Activated CD8-positive, alpha-beta memory T cell treated with anti-CD3 and anti-CD28 coated beads, Interleukin-2, amount 50 U/mL, for 1 hour (primary cell): ENCODE data around the gene FARS2.

ENCODE experiments used
- DNase-seq: peaks from one replicate; pipeline ENCODE4 v3.0.0-alpha.2; 2020; ENCODE audit errors: extremely low read depth

FARS2 gene

DNA sequence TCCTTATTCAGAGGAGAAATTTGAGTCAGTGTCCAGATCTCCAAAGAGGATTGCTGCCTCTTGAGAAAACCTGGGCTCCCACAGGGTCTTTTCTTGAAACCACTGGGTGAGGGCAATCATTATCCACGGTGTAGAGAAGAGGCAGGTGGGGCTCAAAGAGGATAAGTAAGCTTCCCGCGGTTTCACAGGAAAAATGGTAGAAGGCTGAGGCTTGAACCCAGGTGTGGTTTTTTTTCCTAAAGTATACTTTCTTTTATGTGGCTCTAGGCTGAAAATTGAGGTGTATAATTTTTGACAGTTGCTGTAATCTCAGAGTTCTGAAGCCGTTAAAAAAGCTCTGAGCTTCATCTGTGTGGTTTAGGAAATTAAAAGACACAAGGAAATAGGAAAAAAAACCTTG lies 164.5 kb downstream of the FARS2 start:
- DNase-seq: no peak

DNA sequence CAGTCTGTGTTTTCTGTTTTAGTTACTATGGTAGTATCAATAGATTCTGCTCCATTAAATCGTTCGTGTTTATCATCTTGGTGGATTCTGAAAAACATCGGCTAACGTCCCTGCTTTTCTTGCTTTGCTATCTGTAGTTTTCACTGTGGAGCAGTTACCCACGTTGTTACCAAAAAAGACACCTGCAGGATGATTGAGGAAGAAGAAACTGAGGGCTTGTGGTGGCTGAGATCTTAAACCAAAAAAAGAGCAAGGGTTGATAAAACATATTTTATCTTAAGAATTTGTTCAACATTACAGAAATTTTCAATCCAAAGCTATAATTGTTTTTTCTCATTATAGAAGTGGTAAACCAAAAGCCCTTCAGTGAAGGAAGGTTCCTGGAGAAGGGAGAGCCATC lies 166.3 kb downstream of the FARS2 start:
- DNase-seq: no peak

DNA sequence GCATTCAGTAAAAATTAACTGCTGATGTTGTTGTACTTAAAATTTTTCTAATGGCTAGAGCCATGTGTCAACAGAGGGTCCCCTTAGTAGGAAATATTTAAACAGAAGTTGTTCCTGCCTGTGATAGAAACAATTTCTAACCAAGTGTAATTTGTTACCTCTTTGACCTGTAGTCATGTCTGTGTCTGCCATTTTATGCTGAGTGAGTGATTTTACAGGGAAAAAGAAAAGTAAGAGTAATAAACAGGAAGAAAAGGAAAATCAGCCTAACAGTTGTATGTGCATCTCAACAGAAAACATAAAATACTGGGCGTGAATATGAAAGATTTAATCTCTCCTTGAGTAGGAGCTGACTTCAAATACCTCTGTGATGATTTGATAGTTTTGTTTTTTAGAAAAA lies 172.0 kb downstream of the FARS2 start:
- no peak for DNase-seq

DNA sequence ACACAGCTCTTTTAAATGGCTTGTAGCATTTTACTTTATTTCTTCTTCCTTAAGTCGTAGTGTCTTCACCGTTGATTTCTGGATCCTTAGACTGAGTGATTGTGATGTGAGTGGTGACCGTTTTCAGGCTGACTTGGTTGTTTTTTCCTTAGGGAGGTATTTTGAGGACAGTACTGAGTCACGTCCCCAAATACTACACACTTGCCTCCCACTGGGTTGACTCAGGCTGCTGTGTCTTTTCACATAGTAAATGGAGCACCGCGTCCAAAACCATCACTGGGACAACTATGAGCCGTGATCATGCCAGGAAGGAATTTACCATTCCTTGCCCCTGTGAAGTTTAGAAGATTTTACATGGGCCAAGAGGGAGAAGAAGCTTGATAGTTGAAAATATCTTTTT lies 174.1 kb downstream of the FARS2 start:
- DNase-seq: no peak

DNA sequence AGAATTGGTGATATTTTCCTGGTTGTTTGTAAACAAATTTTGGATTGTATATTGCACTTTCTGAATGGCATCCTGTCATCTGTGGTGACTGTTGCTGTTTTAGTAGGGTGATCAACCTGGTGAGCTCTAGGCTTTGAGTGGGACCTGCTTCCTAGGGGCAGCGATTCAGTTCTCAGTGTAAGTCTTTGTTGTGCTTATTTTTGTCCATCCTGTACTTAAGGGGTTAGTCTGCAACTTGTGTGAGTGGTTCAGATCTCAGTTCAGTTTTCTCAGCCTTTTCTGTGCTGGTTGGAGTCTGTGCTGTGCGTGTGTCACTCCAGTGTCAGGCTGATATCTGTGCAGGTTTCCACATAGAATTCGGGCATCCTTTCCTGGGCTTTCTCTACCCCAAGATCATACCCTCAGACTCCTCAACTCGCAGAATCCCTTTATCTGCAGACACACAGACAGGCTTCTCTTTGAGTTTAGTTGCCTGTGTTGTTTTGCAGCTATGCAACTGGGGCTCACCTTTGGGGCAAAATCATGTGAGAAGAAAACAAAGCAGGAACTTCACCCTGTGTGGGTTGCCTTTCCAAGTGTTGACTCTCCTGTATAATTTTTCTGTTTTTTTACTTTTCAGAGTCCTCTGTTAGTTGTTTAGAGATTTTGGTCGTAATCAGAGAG lies 177.7 kb downstream of the FARS2 start:
- DNase-seq: no peak

DNA sequence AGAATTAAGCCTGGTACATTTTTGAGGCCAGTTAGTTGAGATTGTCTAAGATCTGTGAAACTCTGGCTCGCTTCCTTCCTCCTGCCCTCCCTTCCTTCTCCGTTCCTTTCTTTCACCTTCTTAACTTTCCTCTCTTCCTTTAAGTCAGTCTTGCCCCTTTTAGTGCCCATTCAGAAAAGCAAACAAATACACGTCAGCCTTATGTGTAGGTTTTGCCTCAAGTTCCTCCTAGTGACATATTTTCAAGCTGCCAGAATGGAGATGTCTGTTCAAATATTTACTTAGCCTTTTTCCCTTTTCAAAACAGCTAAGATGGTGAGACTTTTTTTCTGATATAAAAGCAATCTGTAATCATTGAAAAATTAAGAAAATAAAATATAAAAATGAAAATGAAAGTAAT lies 178.4 kb downstream of the FARS2 start:
- no peak for DNase-seq

DNA sequence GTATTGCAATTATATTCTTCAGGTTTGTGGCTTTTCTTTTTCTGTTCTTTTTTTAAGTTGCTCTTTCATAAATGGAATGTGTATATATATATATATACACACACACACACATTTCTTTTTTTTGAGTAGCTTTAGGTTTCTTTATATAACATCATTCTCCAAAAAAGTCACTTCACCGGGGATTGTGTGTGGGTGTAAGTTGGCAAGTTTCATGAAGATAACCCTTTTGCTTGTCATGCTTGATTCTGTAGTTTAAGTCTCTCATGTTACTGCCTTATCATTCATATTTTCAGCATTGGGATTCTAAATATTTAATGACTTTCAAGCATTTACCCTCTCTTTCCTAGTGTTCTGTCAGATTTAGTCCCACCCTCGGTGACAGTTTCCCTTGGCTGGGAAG lies 181.0 kb downstream of the FARS2 start:
- no peak for DNase-seq

DNA sequence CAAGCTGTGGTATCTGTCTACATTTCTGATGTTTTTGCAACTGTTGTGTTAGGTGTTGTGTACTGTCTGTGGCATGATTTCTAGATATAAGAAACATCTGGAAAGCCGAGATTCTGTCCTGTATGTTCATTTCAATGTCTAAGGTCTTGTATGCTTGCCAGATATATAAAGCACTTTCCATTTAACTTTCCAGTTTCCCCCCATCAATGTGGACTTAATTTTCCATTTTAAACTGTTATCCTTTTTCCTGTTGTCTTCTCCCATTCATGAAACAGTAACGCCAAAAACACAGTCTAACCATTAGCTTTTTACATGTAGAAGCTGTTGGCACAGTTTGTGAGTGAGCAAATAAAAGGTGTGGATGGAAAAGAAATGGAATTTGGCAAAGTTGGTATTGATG lies 181.6 kb downstream of the FARS2 start:
- no peak for DNase-seq

DNA sequence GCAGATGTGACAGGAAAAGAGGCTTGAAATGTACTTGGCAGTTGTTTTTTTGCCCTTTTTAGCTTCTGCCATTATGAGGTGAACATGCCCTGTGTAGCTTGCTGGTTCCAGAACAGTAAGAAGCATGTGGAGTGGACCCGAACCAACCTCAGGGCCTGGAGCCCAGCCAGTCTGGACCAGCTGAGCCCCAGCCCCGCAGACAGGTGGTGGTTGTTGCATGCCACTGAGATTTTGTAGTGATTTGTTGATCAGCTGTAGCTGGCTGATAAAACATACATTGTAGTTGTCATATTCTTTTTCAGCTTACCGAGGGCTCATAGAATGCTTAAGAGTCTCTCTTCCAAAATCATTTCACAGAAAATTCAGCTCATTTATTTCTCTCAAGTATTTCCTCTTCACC lies 182.2 kb downstream of the FARS2 start:
- no peak for DNase-seq

DNA sequence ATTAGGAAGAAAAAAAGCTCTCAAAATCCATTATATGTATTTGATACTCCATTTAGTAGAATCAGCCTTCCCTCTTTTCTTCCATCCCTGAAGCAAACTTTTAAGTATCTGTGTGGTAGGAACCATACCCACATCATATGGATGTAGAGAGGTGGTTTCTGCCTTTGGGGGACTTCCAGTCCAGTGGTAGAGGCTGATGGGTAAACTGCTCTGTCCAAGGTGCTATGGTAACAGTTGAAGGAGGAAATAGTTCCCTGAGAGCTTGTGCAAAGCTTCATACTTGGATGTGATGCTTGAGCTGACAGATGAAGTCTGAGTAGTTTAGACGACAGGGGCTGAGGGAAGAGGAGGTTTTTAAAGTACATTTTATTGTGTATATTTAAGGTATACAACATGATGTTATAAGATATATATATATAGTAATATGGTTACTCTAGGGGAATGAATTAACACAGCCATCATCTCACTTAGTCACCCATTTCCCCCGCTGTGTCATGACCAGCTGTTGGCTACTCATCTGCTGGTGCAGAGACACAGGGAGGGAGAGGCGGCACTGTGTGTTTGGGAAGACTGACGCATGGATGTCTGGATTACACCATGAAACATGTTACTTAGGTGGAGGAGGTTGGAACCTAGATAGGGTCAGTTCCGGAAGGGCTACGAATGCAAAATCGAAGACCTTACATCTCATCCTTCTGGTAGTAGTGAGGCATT lies 185.2 kb downstream of the FARS2 start:
- no peak for DNase-seq

DNA sequence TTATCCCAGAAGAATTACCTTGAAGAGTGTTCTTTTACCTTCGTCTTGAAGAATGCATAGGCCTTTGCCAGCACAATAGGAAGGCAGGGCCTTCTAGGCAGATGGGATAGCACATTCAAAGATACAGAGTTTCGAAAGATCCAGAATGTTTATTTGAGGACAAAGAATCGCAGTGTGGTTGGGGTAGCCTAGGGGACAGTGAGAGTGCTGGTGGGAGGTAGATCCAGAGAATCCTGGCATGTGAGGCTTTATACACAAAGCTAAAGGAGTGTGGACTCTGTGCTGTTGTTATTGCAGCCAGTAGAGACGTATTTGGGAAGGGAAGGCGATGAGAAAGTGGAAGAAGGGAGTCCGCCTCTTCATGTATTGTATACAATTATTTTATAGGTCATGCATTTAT lies 186.6 kb downstream of the FARS2 start:
- no peak for DNase-seq

DNA sequence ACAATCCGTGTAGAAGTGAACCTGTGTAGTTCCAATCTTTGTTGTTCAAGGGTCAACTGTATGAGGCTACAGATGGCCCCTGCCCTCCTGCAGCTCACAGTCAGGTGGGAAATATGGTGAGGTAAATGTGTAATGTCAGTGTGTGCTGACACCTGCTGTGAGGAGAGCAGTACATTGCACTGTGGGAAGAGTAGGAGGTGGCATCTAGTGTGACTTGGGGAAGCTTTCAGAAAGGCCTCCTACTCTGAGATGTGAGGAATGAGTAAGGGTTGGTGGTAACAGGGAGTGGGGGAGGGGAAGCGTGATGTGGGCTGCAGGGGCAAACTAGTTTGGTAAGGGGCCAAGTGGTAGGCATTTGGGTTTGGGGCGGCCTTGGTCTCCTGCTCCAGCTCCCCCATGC lies 188.8 kb downstream of the FARS2 start:
- DNase-seq: no peak

DNA sequence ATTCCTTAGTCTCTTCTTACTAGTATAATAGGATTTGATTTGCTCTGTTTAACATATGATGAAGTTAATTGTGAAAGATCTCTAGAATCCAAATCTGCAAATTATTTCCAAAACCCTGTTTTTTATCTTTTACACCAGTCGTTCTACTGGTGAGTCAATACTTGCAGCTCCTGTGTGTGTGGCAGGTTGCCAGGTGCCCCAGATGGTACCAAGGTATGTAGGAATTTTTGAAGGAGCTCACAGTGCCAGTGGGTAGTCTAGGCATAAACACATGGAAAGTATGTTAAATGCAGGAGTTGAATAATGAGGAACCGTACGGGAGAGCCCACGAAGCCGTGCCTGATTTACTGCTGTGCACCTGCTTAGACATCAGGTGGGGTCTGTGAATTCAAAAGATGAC lies 192.2 kb downstream of the FARS2 start:
- DNase-seq: no peak

DNA sequence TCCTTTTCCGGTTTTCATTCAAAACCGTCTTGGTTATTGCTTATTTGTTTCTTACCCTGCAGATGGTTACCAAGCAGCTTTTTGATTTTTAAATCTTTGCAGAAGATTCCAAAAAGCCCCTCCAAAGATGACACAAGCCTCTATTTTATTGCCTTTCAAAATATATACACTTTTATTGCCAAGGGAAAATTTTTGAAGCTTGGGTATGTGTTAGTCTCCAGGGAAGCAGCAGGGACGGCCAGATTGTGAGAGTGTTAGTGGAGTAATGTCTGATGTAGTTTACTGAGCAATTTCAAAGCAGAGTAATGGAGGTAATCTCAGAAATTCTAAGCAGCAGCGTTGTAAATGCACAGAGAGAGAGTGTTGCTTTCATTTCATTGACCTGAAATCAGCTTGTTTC lies 193.8 kb downstream of the FARS2 start:
- DNase-seq: no peak

DNA sequence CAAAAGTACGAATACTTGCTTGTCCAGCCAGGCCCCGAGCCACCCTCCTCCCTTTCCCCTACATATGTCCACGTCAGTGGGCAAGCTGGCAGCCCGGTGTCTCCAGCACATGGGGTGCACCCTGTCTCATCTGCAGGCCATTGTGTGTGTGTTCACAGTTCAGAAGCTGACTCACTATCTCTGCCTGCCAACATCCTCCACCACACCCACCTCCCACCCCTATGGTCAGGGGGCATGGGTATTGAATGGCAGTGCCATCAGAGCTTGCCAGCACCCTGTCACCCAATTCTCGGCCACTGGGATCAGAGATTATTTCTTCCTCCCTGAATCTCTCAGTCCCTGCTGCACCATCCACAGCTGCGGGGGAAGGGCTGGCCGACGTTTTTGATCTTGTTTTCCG lies 195.7 kb downstream of the FARS2 start:
- no peak for DNase-seq

DNA sequence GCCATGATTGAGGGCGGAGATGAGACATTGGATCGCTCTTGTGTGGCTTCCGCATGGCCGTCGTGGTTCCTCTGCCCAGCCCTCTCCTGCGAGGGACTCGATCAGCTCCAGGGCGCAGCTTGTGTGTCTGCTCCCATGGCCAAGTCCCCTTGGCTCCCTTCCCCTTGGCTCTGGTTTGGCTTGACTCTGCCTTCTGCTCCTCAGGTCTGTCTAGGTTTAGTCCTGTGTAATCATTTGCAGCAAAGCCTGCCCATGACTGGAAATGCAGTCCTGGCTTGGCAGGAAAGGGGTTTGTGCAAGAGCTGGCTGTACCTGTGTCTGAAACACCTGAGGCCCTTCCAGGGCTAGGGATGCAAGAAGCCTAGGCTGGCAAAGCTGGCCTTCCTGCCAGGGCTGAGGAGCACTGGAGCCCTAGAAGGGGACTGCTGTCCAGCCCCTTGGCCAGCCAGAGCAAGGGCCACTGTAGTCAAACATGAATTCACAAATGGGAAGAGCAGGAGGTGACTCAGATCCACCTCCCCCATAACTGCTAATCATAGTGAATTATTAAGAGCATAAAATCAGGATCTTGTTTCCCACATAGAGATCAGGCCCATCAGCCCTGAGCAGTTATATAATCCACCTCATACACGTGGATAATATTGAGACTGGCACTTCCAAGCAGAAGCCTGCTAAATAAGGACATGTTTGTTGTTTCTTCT lies 196.8 kb downstream of the FARS2 start:
- no peak for DNase-seq

DNA sequence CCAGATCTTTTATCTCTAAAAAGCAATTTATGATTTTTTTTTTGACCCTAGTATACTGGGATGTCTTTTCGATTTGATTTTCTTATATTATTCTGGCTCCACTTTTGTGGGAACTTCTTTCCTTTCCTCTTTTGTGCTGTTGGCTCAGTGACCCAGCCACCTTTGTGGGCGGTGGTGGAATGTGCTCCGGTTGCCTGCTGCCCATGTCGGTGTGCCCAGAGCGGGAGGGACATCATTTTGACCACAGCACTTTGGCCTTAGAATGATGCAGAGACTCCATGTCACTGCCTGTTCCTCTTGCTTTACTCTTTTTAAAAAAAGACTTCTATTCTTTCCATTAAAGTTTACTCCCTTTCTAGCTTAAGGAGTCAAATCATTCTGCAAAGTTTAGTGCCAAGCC lies 198.0 kb downstream of the FARS2 start:
- DNase-seq: no peak

DNA sequence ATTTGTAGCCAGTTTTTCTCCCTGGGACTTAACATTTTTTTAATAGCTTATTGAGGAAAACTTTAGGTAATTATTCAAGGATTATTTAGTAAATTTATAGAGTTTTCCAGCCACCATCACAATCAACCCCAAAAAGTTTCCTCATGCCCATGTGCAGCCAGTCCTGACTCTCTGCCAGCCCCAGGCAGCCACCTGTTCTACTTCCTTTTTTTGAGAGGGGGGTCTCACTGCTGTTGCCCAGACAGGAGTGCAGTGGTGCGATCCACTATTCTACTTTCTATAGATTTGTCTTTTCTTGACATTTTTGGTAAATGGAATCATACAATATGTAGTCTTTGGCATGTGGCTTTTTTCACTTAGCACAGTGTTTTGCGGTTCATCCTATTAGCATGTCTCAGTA lies 200.1 kb downstream of the FARS2 start:
- no peak for DNase-seq

DNA sequence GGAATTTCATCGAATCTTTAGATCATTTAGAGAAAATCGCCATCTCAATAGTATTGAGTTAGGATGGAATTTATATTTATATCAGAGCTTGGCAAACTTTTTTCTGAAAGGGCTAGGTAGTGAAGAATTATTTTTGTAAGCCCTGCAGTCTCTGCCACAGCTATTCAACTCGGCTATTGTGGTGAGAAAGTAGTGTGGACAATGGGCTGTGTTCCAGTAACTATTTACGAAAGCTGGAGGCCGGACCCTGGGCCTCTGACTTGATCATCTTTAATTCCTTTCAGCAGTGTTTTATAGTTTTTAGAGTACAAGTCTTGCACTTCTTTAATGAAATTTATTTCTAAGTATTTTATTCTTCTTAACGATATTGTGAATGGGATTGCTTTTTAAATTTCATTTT lies 201.5 kb downstream of the FARS2 start:
- no peak for DNase-seq

DNA sequence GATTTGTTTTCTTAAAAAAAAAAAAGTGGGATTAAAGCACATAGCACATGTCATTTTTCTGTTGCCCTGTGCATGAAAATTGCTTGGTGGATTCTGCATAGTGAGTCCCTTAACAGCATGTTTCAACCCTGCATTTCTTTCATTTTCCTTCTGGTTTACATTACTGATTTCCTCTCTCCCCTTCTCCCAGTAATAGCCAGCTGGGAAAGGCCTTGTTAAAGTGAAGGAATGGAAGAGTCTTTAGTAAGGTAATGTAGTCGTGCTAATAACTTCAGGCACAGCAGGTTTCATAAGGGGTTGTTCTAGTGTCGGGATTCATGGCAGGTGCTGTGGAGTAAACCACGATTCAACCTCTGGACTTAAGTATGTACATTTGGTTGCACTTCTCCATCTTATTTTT lies 202.4 kb downstream of the FARS2 start:
- DNase-seq: no peak

DNA sequence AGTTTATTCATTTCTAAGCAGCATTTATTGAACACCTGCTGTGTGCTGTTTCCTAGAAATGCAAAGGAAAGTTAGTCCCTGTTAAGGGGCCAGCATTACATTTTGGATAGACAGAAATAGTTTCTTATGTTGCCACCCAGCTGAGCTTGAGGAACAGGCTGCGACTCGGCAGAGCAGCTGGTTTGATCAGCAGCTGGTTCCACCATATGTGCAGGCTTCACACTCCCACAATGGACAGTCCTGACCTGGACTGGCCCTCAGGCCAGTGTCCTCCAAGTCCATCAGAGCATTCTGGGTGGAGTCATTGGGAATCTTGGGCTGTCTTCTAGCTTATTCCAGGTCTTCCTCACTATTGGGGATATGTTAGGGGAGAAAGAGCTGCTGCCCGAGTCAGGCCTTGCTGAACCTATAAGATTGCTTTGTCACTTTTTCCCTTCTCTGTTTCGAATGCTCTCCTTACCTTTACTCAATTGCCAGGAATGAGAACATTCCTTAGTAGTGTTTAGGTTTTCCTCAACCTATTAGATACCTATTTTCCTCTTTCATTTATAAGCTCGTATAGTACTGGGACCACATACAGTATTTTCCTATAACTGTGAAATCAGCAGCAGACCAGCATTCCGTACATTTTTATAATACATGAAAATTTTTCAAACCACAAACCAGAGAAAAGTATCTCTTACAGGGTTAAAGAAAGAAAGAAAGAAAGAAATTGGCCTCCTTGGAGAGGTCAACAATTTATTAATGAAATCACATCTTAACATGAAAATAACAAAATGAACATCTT lies 203.0 kb downstream of the FARS2 start:
- DNase-seq: no peak
